ENCODE data around the gene LDLRAD2. TPM values are rescaled to one million over a fixed set of nuclear protein-coding genes. Genes with fewer than 3 reads are reported as not detected.

The LDLRAD2 gene
- total RNA-seq, 1 donor from 2014 or later, result 0.19 TPM

GRCh38 chr1:21870611-21871010, 58.5 kb downstream of the LDLRAD2 start:
- DNase-seq (ENCODE audit: extremely low spot score, unreplicated experiment), result no peak
- no peaks in the 10 kb centered on the region for H3K36me3 Mint-ChIP-seq
- H3K4me3 Mint-ChIP-seq, result no peak overlapping the region
- H3K4me1 Mint-ChIP-seq (ENCODE audit: unreplicated experiment), result peaks cover 10% of the 10 kb centered on the region
- H3K9me3 Mint-ChIP-seq, result no peaks in the 10 kb centered on the region
- H3K27ac Mint-ChIP-seq, result no peak overlapping the region
- TF ChIP-seq, protein P1, sequence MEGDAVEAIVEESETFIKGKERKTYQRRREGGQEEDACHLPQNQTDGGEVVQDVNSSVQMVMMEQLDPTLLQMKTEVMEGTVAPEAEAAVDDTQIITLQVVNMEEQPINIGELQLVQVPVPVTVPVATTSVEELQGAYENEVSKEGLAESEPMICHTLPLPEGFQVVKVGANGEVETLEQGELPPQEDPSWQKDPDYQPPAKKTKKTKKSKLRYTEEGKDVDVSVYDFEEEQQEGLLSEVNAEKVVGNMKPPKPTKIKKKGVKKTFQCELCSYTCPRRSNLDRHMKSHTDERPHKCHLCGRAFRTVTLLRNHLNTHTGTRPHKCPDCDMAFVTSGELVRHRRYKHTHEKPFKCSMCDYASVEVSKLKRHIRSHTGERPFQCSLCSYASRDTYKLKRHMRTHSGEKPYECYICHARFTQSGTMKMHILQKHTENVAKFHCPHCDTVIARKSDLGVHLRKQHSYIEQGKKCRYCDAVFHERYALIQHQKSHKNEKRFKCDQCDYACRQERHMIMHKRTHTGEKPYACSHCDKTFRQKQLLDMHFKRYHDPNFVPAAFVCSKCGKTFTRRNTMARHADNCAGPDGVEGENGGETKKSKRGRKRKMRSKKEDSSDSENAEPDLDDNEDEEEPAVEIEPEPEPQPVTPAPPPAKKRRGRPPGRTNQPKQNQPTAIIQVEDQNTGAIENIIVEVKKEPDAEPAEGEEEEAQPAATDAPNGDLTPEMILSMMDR (conservative IDR thresholded peaks at IDR 0.05), result no peak
- no peaks in the 10 kb centered on the region for H3K27me3 Mint-ChIP-seq

- no peaks in the 10 kb centered on the region for H3K27me3 Mint-ChIP-seq
- no peaks in the 10 kb centered on the region for H3K9me3 Mint-ChIP-seq
- H3K4me1 Mint-ChIP-seq (ENCODE audit: unreplicated experiment), result peaks cover 4% of the 10 kb centered on the region
- H3K27ac Mint-ChIP-seq, result no peak overlapping the region
- H3K36me3 Mint-ChIP-seq, result no peaks in the 10 kb centered on the region
- H3K4me3 Mint-ChIP-seq, result no peak overlapping the region
- TF ChIP-seq, protein P1 (conservative IDR thresholded peaks at IDR 0.05), result no peak
- DNase-seq (ENCODE audit: extremely low spot score, unreplicated experiment), result no peak
Measured at GRCh38 chr1:21871943-21872342, 59.9 kb downstream of the LDLRAD2 start.

GRCh38 chr1:21872445-21873079, 60.5 kb downstream of the LDLRAD2 start:
- Mint-ChIP-seq H3K27me3 (no peaks in the 10 kb centered on the region), H3K36me3 (no peaks in the 10 kb centered on the region), H3K27ac (no peak overlapping the region), H3K4me3 (no peak overlapping the region), H3K9me3 (no peaks in the 10 kb centered on the region), H3K4me1 (ENCODE audit: unreplicated experiment) (peaks cover 4% of the 10 kb centered on the region)
- TF ChIP-seq, protein P1 (conservative IDR thresholded peaks at IDR 0.05), result no peak
- no peak for DNase-seq (ENCODE audit: extremely low spot score, unreplicated experiment)

- Mint-ChIP-seq H3K27ac (no peak overlapping the region), H3K36me3 (no peaks in the 10 kb centered on the region), H3K4me3 (no peak overlapping the region)
Measured at GRCh38 chr1:21873174-21873573, 61.1 kb downstream of the LDLRAD2 start.

GRCh38 chr1:21873761-21874160, 61.7 kb downstream of the LDLRAD2 start:
- Mint-ChIP-seq H3K4me3 (no peak overlapping the region), H3K36me3 (no peaks in the 10 kb centered on the region), H3K9me3 (no peaks in the 10 kb centered on the region), H3K27me3 (no peaks in the 10 kb centered on the region), H3K27ac (no peak overlapping the region), H3K4me1 (ENCODE audit: unreplicated experiment) (peaks cover 4% of the 10 kb centered on the region)
- TF ChIP-seq, protein P1 (conservative IDR thresholded peaks at IDR 0.05), result no peak
- no peak for DNase-seq (ENCODE audit: extremely low spot score, unreplicated experiment)

More at GRCh38 chr1:21873174-21873573, 61.1 kb downstream of the LDLRAD2 start:
- Mint-ChIP-seq H3K4me1 (ENCODE audit: unreplicated experiment) (peaks cover 4% of the 10 kb centered on the region), H3K9me3 (no peaks in the 10 kb centered on the region), H3K27me3 (no peaks in the 10 kb centered on the region)
- no peak for DNase-seq (ENCODE audit: extremely low spot score, unreplicated experiment)
- TF ChIP-seq, protein P1 (conservative IDR thresholded peaks at IDR 0.05), result no peak

Data from type B pancreatic cell (in vitro differentiated cells).